ENCODE results near the gene BLTP1.
"Not testable (repeated sequence)": the region's sequence is repeated elsewhere in the genome, so short reads cannot be mapped to it uniquely, and the experiment has no call there.

BLTP1 gene, protein sequence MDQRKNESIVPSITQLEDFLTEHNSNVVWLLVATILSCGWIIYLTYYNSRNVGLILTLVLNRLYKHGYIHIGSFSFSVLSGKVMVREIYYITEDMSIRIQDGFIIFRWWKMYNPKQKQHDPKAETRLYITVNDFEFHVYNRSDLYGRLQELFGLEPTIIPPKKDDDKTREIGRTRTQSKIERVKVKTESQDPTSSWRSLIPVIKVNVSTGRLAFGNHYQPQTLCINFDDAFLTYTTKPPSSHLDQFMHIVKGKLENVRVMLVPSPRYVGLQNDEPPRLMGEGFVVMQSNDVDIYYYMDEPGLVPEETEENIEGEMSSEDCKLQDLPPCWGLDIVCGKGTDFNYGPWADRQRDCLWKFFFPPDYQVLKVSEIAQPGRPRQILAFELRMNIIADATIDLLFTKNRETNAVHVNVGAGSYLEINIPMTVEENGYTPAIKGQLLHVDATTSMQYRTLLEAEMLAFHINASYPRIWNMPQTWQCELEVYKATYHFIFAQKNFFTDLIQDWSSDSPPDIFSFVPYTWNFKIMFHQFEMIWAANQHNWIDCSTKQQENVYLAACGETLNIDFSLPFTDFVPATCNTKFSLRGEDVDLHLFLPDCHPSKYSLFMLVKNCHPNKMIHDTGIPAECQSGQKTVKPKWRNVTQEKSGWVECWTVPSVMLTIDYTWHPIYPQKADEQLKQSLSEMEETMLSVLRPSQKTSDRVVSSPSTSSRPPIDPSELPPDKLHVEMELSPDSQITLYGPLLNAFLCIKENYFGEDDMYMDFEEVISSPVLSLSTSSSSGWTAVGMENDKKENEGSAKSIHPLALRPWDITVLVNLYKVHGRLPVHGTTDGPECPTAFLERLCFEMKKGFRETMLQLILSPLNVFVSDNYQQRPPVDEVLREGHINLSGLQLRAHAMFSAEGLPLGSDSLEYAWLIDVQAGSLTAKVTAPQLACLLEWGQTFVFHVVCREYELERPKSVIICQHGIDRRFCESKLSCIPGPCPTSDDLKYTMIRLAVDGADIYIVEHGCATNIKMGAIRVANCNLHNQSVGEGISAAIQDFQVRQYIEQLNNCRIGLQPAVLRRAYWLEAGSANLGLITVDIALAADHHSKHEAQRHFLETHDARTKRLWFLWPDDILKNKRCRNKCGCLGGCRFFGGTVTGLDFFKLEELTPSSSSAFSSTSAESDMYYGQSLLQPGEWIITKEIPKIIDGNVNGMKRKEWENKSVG (N-terminal part only)

DNA sequence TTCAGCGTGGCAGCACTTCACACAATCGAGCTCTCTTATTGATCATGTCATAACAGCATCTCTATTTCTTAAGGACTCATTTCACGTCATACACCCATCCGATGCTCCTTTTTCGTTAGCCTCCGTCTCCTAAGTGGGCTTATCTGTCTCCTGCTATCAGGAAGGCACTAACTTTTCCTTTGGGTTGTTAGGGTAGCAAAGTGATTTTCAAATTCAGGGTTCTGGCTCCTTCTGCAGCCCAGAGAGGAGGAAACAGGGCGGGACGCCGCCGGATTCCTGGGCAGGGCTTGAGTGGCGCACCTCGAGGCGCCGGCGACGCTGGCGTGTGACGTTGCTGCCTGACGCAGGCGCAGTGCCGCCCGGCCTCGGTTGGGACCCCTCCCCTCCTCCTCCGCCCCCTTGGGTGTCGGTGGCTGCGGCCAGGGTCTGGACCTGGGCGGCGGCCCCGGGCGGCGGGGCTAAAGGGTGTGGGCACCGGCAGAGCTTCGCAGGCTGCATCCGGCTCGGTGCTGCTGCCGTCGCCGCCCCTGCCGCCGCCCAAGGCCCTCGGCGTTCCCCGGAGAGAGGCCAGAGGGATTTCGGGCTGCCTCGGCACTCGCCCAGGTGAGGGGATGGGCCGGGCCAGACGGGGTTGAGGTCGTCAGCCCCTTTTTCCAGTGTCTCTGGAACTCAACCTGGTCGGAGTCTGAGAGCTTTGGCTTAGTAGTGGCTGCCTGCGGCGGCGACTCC lies at the start of gene BLTP1:
BLTP1 (plus strand) TSS at position 350 of the 729 bp plus-strand sequence. CDS start 18,317 bp downstream, outside the sequence.
- DNase-seq: peak; percentile 27

DNA sequence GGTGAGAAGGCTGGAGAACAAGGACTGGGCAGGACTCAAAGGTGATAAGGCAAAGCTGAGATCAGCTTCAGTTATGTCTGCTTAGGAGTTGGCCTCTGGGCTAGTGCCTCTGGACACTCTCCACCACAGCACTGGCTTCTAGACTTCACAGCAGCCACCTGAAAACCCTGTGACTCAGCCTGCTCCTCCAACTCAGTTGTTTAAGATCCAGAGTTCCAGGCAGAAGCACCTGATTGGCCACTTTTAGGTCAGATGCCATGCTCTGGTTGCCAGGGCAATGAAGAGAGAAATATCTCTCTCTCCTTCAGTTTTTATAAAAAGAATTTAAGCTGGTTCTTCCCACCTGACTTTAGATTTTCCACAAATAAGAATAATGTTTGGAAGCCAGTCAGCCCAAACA lies 47.9 kb upstream of the BLTP1 start:
- no peak for DNase-seq

DNA sequence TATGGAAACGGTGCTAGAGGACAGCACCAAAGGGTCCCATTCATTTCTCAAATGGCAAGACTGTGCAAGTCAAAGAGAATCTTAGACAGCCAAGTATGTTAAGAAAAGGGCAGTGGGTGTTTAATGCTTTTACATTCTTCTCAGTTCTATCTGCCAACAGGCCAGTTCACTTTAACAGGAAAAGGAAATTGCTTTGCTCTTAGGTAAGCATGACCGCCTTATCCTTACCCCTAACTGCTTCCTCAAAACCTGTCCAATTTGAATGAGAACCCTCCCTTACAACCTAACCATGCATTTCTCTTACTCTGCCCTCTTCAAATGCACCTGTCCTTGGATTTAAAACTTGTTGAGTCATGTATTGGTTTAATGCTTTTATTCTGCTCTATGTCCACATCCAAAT lies 44.5 kb upstream of the BLTP1 start:
- DNase-seq: no peak

DNA sequence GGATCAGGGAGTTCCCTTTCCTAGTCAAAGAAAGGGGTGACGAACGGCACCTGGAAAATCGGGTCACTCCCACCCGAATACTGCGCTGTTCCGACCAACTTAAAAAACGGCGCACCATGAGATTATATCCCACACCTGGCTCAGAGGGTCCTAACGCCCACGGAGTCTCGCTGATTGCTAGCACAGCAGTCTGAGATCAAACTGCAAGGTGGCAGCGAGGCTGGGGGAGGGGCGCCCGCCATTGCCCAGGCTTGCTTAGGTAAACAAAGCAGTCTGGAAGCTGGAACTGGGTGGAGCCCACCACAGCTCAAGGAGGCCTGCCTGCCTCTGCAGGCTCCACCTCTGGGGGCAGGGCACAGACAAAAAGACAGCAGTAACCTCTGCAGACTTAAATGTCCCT lies 41.8 kb upstream of the BLTP1 start:
- DNase-seq: not testable (repeated sequence)

DNA sequence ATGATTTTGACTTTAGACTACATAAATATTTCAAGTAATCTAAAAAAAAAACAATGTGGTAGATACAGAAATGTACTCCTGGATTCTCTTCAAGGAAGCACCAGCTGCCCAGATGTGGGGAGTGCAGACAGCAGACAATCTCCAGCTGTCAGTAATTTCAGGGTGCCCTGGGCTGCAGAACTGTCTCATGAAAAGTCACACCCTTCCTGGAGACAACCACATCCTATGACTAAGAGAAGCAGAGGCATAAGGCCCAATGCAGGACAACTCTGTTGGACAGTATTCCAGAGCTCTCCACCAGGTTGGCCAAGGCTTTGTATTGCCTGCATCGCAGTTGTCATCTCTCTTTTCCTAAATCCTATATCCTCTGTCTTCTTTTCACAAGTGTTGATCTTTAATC lies 34.4 kb upstream of the BLTP1 start:
- no peak for DNase-seq

DNA sequence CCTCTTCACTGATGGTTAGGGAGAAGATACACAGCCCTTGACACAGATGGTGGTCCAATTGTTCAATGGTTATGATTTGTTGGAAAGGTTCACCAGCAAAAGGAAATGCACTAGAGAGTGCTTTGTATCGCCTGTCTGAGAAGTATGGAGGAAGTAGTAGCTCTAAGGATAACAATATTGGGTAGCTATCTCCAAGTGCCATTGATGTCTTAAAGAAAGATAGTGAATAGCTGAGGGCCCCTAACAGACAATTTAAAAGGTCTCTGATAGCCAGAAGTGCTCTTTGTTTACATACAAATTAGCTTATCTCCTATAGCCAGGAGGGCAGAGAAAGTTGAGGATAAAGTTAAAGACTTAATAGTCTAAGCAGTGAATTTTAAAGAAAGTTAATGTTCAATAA lies 33.9 kb upstream of the BLTP1 start:
- no peak for DNase-seq

DNA sequence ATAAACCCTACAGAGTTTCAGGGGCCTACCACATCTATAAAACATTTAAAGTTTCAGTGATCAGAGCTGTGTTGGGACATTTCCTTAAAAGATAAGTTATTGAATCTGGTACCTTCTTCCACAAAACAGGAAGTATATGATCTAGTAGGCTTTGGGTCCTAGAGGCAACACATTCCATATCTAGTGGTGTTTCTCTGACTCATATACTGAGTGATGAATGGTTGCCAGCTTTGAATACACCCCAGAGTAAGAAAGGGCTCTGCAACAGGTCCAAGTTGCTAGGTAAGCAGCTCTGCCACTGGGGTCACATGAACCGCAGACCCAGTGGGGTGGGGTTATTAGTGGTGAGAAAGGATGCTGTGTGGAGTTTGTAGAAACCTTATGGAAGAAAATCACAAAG lies 32.4 kb upstream of the BLTP1 start:
- DNase-seq: no peak

DNA sequence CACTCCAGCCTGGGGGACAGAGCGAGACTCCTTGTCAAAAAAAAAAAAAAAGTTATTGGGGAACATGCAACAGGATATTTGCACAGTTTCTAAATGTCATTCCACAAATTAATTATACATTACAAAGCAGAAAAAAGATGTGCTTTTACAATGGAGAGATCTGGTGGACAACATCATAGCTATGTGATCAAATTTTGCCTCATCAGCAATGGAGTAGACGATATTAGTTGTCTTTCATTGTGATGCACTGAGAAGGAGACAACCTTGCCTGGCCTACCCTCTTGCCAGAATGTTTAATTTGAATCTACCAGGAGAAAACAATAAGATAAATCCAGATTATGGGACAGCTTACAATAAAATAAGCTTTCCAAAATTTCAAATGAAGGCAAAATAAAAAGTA lies 30.5 kb upstream of the BLTP1 start:
- DNase-seq: no peak

DNA sequence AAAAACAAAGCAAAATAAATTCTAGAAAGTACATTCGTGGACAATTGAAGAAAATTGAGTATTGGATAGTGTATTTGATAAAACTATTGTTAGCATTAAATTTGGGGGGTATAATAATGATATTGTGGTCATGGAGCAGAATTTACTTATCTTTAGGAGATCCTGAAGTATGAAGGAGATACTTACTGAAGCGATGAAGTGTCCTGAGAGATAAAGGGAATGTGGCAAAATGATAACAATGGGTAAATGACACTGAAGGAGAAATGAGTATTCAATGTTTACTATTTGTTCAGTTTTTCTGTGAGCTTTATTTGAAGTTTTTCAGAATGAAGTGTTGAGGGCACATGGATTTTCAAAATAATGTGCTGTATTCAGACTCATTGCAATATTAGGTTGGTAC lies 30.0 kb upstream of the BLTP1 start:
- no peak for DNase-seq

DNA sequence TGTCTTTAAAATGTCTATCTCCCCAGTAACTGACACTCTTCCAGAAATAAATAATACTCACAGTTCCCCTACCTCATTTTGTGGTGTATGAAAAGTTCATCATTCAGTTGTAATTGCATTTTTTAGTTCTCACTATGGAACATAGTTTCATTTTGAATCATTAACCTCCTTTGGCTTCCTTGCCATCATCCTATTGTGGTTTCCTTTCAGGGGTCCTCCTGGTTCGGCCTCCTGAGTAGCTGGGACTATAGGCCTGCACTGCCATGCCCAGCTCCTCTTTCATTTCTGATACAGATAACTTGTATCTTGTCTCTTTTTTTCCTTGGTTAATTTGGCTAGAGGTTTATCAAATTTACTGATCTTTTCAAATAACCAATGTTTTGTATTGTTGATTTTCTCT lies 23.1 kb upstream of the BLTP1 start:
- DNase-seq: no peak

DNA sequence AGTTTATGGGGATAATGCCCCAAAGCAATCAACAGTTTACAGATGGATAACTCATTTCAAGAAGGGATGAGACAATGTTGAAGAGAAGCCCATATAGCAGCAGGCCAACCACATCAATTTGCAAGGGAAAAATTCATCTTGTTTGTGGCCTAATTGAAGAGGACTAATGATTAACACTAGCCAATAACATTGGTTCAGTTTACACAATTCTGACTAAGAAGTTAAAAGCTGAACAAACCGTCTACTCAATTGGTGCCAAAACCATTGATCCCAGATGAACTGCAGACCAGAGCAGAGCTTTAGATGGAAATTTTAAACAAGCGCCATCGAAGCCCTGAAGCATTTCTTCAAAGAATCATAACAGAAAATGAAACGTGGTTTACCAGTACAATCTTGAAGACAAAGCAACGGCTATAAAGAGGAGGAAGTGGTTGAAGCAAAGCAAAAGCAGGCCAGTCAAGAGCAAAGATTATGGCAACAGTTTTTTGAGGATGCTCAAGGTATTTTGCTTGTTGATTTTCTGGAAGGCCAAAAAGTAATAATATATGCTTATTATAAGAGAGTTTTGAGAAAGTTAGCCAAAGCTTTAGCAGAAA lies 20.5 kb upstream of the BLTP1 start:
- no peak for DNase-seq

DNA sequence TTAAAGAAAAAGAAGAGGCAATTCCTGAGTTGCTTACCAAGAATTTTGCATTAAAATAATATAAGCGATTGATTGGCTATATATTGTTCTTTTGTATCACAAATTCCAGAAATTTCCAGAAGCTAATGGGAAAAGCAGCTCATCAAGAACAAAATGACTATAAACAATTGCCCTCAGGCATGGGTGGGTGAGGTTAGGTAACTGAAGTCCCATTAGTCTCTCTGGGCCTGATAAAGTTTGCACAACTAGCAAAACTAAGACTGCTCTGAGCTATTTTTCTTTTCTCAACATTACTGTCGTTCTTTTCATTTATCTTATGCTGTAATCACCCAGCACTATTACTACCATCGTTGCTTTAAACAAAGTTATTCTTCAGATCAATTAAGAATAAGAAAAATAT lies 19.2 kb upstream of the BLTP1 start:
- no peak for DNase-seq

DNA sequence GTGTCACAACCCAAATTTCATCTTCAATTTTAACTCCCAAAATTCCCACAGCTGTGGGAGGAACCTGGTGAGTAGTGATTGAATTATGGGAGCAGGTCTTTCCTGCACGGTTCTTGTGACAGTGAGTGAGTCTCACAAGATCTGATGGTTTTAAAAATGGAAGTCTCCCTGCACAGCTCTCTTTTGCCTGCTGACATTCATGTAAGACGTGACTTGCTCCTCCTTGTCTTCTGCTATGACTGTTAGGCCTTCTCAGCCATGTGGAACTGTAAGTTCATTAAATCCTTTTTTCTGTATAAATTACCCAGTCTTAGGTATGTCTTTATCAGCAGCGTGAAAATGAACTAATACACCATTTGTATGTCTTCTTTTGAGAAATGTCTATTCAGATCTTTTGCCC lies 13.0 kb upstream of the BLTP1 start:
- no peak for DNase-seq

DNA sequence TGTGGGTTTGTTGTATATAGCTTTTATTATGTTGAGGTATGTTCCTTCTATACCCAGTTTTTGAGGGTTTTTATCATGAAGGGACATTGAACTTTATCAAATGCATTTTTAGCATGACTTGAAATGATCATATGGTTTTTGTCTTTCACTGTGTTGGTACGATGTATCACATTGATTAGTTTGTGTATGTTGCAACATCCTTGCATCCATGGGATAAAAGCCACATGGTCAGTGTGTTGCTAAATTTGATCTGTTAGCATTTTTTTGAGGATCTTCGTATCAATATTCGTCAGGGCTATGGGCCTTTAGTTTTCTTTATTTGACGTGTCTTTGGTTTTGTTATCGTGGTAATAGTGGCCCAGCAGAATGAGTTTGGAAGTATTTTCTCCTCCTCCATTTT lies 11.3 kb upstream of the BLTP1 start:
- DNase-seq: no peak

DNA sequence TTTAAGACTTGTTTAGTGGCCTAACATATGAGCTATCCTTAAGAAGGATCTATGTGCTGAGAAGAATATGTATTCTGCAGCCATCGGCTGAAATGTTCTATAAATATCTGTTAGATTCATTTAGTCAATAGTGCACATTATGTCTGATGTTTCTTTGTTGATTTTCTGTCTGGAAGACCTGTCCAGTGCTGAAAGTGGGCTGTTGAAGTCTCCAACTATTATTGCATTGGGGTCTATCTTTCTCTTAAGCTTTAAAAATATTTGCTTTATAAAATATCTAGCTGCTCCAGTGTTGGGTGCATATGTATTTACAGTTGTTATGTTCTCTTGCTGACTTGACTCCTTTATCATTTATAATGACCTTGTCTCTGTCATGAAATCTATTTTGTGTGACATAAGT lies 9.4 kb upstream of the BLTP1 start:
- DNase-seq: no peak

DNA sequence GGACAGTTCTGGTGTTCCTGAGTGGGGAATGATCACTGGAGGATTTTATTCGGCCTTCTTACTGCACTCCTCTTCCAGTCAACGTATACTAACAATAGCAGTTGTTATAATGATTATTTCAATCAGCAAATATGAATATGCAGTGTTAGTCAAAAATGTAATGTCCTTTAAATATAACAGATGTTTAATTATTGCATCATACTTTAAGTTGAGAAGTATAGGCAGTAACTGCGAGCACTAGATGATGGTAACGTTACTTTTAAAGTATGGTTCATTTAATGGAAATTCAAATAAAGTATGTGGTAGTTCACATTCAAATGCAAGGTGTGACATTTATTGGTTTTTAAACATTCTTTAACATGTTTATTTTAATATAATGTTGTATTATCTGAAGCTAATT lies 5.5 kb upstream of the BLTP1 start:
- DNase-seq: no peak

DNA sequence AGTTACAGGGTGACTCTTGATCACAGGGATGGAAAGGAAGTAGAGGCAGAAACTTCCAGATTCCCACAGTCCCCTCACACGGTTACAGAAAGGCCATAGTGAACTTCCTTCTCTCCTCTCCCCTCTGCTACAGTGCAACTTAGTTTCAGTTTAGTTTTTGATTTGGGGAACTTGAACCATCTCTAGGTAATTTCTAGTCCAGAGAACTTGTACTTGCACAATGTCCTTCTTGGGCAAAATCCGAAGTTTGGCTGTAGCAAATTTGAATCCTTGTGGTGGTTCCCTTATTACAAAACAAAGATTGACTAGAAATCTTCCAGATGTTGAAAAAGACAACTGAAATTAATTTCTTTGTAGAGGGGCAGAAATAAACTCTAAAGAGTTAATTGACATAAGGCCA lies 1.2 kb upstream of the BLTP1 start:
- no peak for DNase-seq

DNA sequence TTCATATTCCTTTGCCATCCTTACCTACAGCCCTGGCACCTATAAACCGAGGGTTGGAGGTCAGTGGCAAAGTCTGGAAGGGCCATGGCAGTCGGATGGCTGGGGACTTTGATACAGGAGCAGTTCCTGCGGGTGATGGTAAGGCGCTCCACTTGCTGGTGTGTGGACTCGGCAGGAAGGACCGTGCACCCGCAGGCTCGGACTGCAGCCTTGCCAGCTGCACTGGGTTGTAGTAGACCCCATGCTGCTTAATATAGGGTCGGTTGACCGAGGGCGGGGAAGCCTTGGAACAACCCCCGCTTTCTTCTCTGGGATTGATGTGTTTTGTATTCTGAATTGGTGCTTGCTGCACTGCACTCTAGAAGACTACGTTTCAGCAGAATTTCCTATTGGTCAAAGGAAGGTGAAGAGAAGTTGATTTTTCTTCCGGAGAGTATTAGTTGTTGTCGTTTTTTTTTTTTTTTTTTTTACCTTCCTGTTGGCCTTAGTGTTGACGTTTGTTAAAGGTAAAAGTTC lies 638 bp downstream of the BLTP1 start:
- DNase-seq: no peak

DNA sequence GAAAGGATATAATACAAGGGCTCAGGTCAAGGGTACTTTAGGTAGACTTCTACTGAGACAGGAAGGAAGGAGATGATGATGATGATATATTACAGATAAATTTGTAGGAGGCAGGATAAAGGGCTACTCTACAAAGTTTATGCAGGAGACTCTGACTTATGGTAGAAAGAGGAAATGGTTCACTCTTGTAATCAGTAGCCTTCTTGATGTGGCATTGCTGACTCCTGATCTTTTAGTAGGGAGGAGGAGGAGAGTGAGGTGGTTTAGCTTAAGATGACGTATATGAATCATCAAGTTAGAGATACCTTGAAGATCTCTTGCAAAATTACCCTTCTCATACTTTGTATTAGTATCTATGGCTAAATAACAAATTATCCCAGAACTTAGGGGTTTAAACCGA lies 4.7 kb downstream of the BLTP1 start:
- DNase-seq: no peak

DNA sequence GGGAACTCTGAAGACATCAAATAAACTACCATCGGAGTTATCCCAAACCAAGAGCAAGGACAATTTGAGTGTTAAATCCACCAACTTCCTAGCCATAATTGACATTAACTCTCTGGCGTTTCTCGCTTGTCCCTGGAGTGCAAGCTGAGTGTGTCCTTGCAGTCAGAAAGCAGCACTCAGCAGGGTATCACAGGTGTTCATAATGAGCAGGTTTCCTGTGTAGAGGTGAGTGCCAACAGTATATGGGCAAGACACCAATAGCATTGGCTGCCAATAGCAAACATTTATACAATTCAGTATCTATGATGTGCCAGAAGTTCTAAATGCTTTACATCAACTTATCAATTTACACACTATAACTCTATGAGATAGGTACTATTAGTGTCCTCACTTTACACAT lies 11.2 kb downstream of the BLTP1 start:
- DNase-seq: no peak

DNA sequence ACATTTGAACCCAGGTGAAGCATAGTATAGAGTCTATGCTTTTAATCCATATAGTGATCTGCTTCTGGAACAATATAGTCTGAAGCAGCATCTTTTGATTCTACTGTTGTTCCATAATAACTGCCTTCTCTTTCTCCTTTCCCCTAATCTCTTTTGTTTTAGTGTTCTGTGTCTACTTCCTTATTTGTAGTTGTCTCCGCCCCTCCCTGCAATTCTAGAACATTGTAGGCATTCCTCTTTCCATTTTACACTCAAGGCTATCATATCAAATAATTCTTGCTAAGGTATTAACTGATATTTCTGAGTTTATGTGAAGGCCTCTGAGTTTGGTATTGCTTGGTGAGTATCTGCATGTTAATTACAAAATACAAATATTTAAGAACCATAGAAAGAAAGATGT lies 11.6 kb downstream of the BLTP1 start:
- no peak for DNase-seq

DNA sequence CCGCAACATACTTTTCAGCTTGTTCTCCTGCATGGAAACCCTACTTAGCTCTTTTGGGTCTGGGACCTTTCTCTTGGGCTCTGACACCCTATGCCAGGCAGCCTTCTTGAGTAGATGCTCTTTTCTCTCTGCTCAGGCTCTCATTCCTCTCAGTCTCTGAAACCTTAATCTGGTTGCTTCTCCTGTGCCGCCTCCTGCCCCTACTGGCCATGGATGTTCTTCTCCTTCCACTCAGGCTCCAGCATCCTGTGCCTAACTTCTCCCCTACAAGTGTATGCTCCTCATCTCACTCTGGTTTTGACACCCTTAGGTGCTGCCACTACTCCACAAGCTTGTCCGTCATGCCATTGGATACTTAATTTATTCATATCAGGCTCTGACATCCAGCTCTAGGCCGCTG lies 15.2 kb downstream of the BLTP1 start:
- DNase-seq: no peak

Data from GOT3 (cell line).